GM19397 (cell line): ENCODE measurements around the gene PTPRD.
A peak's percentile ranks its signal among the peaks of the same experiment; 100 is the strongest.

Source experiments
- ATAC-seq: cut with Tn5 transposase; IDR thresholded peaks from one replicate; pipeline ENCODE4 v1.9.1; 2021; ENCODE audit warnings: mild to moderate bottlenecking, moderate library complexity; ENCODE audit not compliant: unreplicated experiment

The PTPRD gene

GRCh38 chr9:9917400-9917799 is 695.4 kb downstream of the PTPRD start:
- no peak for ATAC-seq

- ATAC-seq: no peak
Measured at GRCh38 chr9:9914174-9914573, 698.6 kb downstream of the PTPRD start.

GRCh38 chr9:9913276-9913832 is 699.4 kb downstream of the PTPRD start:
- ATAC-seq: no peak

- ATAC-seq: peak; percentile 49
Measured at GRCh38 chr9:9912459-9912858, 700.3 kb downstream of the PTPRD start.

GRCh38 chr9:9905736-9906135 is 707.1 kb downstream of the PTPRD start:
- no peak for ATAC-seq

- ATAC-seq: no peak
Measured at GRCh38 chr9:9904041-9904440, 708.8 kb downstream of the PTPRD start.

- no peak for ATAC-seq
Measured at GRCh38 chr9:9901624-9902023, 711.2 kb downstream of the PTPRD start.

GRCh38 chr9:9893837-9894236 is 719.0 kb downstream of the PTPRD start:
- no peak for ATAC-seq

GRCh38 chr9:9892217-9892616 is 720.6 kb downstream of the PTPRD start:
- ATAC-seq: no peak

GRCh38 chr9:9881692-9882091 is 731.1 kb downstream of the PTPRD start:
- no peak for ATAC-seq

GRCh38 chr9:9874270-9874669 is 738.5 kb downstream of the PTPRD start:
- ATAC-seq: no peak

GRCh38 chr9:9862235-9862810 is 750.5 kb downstream of the PTPRD start:
- no peak for ATAC-seq

GRCh38 chr9:9855177-9856078 is 757.4 kb downstream of the PTPRD start:
- ATAC-seq: no peak

GRCh38 chr9:9847750-9848149 is 765.1 kb downstream of the PTPRD start:
- no peak for ATAC-seq

GRCh38 chr9:9846557-9846956 is 766.2 kb downstream of the PTPRD start:
- peak; percentile 83 for ATAC-seq

GRCh38 chr9:9820436-9820835 is 792.4 kb downstream of the PTPRD start:
- no peak for ATAC-seq

GRCh38 chr9:9819886-9820285 is 792.9 kb downstream of the PTPRD start:
- ATAC-seq: no peak

GRCh38 chr9:9817176-9817575 is 795.6 kb downstream of the PTPRD start:
- peak; percentile 51 for ATAC-seq

GRCh38 chr9:9804109-9804508 is 808.7 kb downstream of the PTPRD start:
- no peak for ATAC-seq

GRCh38 chr9:9799287-9799686 is 813.5 kb downstream of the PTPRD start:
- no peak for ATAC-seq

- peak; percentile 86 for ATAC-seq
Measured at GRCh38 chr9:9792144-9792857, 820.5 kb downstream of the PTPRD start.
